ENCODE results near the gene SPIC.

Gene SPIC

GRCh38 chr12:101475751-101476305 is 692 bp downstream of the SPIC start:
- H3K9me3 ChIP-seq (ENCODE audit: control insufficient read depth in 1 of 2, low read length in 2 of 2), result no peaks in the 10 kb centered on the region
- H3K4me3 ChIP-seq (ENCODE audit: low read depth in 1 of 2, low read length in 2 of 2), result no peak overlapping the region
- H3K4me1 ChIP-seq (ENCODE audit: control insufficient read depth in 1 of 2, insufficient read depth in 2 of 2, low read length in 2 of 2), result no peaks in the 10 kb centered on the region
- H3K36me3 ChIP-seq (ENCODE audit: control insufficient read depth in 1 of 2, insufficient read depth in 2 of 2, low read length in 2 of 2), result no peaks in the 10 kb centered on the region
- H3K27ac ChIP-seq (ENCODE audit: low read length), result no peak overlapping the region
- no peaks in the 10 kb centered on the region for H3K27me3 ChIP-seq (ENCODE audit: low read depth, low read length)

GRCh38 chr12:101480849-101481248 is 5.7 kb downstream of the SPIC start:
- H3K4me3 ChIP-seq (ENCODE audit: low read depth in 1 of 2, low read length in 2 of 2), result no peak overlapping the region
- H3K36me3 ChIP-seq (ENCODE audit: control insufficient read depth in 1 of 2, insufficient read depth in 2 of 2, low read length in 2 of 2), result no peaks in the 10 kb centered on the region
- no peaks in the 10 kb centered on the region for H3K4me1 ChIP-seq (ENCODE audit: control insufficient read depth in 1 of 2, insufficient read depth in 2 of 2, low read length in 2 of 2)
- H3K27ac ChIP-seq (ENCODE audit: low read length), result no peak overlapping the region
- H3K27me3 ChIP-seq (ENCODE audit: low read depth, low read length), result no peaks in the 10 kb centered on the region
- no peaks in the 10 kb centered on the region for H3K9me3 ChIP-seq (ENCODE audit: control insufficient read depth in 1 of 2, low read length in 2 of 2)

GRCh38 chr12:101485021-101485420 is 9.9 kb downstream of the SPIC start:
- H3K4me3 ChIP-seq (ENCODE audit: low read depth in 1 of 2, low read length in 2 of 2), result no peak overlapping the region
- H3K27me3 ChIP-seq (ENCODE audit: low read depth, low read length), result no peaks in the 10 kb centered on the region
- no peak overlapping the region for H3K27ac ChIP-seq (ENCODE audit: low read length)
- no peaks in the 10 kb centered on the region for H3K4me1 ChIP-seq (ENCODE audit: control insufficient read depth in 1 of 2, insufficient read depth in 2 of 2, low read length in 2 of 2)
- no peaks in the 10 kb centered on the region for H3K9me3 ChIP-seq (ENCODE audit: control insufficient read depth in 1 of 2, low read length in 2 of 2)
- no peaks in the 10 kb centered on the region for H3K36me3 ChIP-seq (ENCODE audit: control insufficient read depth in 1 of 2, insufficient read depth in 2 of 2, low read length in 2 of 2)

- H3K36me3 ChIP-seq (ENCODE audit: control insufficient read depth in 1 of 2, insufficient read depth in 2 of 2, low read length in 2 of 2), result no peaks in the 10 kb centered on the region
- no peak overlapping the region for H3K27ac ChIP-seq (ENCODE audit: low read length)
- no peak overlapping the region for H3K4me3 ChIP-seq (ENCODE audit: low read depth in 1 of 2, low read length in 2 of 2)
- no peaks in the 10 kb centered on the region for H3K4me1 ChIP-seq (ENCODE audit: control insufficient read depth in 1 of 2, insufficient read depth in 2 of 2, low read length in 2 of 2)
- no peaks in the 10 kb centered on the region for H3K27me3 ChIP-seq (ENCODE audit: low read depth, low read length)
- no peaks in the 10 kb centered on the region for H3K9me3 ChIP-seq (ENCODE audit: control insufficient read depth in 1 of 2, low read length in 2 of 2)
Observed at GRCh38 chr12:101488469-101488868, 13.3 kb downstream of the SPIC start.

GRCh38 chr12:101490286-101490920 is 15.3 kb downstream of the SPIC start:
- Histone ChIP-seq H3K4me3 (ENCODE audit: low read depth in 1 of 2, low read length in 2 of 2) (no peak overlapping the region), H3K9me3 (ENCODE audit: control insufficient read depth in 1 of 2, low read length in 2 of 2) (no peaks in the 10 kb centered on the region), H3K36me3 (ENCODE audit: control insufficient read depth in 1 of 2, insufficient read depth in 2 of 2, low read length in 2 of 2) (no peaks in the 10 kb centered on the region), H3K4me1 (ENCODE audit: control insufficient read depth in 1 of 2, insufficient read depth in 2 of 2, low read length in 2 of 2) (no peaks in the 10 kb centered on the region), H3K27ac (ENCODE audit: low read length) (no peak overlapping the region), H3K27me3 (ENCODE audit: low read depth, low read length) (no peaks in the 10 kb centered on the region)

GRCh38 chr12:101491329-101491728 is 16.2 kb downstream of the SPIC start:
- Histone ChIP-seq H3K27me3 (ENCODE audit: low read depth, low read length) (no peaks in the 10 kb centered on the region), H3K36me3 (ENCODE audit: control insufficient read depth in 1 of 2, insufficient read depth in 2 of 2, low read length in 2 of 2) (no peaks in the 10 kb centered on the region), H3K9me3 (ENCODE audit: control insufficient read depth in 1 of 2, low read length in 2 of 2) (no peaks in the 10 kb centered on the region), H3K27ac (ENCODE audit: low read length) (no peak overlapping the region), H3K4me1 (ENCODE audit: control insufficient read depth in 1 of 2, insufficient read depth in 2 of 2, low read length in 2 of 2) (no peaks in the 10 kb centered on the region), H3K4me3 (ENCODE audit: low read depth in 1 of 2, low read length in 2 of 2) (no peak overlapping the region)

GRCh38 chr12:101493556-101493955 is 18.4 kb downstream of the SPIC start:
- Histone ChIP-seq H3K4me1 (ENCODE audit: control insufficient read depth in 1 of 2, insufficient read depth in 2 of 2, low read length in 2 of 2) (no peaks in the 10 kb centered on the region), H3K27ac (ENCODE audit: low read length) (no peak overlapping the region), H3K36me3 (ENCODE audit: control insufficient read depth in 1 of 2, insufficient read depth in 2 of 2, low read length in 2 of 2) (no peaks in the 10 kb centered on the region), H3K4me3 (ENCODE audit: low read depth in 1 of 2, low read length in 2 of 2) (no peak overlapping the region), H3K27me3 (ENCODE audit: low read depth, low read length) (no peaks in the 10 kb centered on the region), H3K9me3 (ENCODE audit: control insufficient read depth in 1 of 2, low read length in 2 of 2) (no peaks in the 10 kb centered on the region)

- Histone ChIP-seq H3K27ac (ENCODE audit: low read length) (no peak overlapping the region), H3K9me3 (ENCODE audit: control insufficient read depth in 1 of 2, low read length in 2 of 2) (no peaks in the 10 kb centered on the region), H3K4me1 (ENCODE audit: control insufficient read depth in 1 of 2, insufficient read depth in 2 of 2, low read length in 2 of 2) (peaks cover 0 to 4% of the 10 kb centered on the region in 2 donors), H3K36me3 (ENCODE audit: control insufficient read depth in 1 of 2, insufficient read depth in 2 of 2, low read length in 2 of 2) (no peaks in the 10 kb centered on the region), H3K27me3 (ENCODE audit: low read depth, low read length) (no peaks in the 10 kb centered on the region), H3K4me3 (ENCODE audit: low read depth in 1 of 2, low read length in 2 of 2) (no peak overlapping the region)
Observed at GRCh38 chr12:101498252-101498651, 23.1 kb downstream of the SPIC start.

GRCh38 chr12:101501410-101501995 is 26.4 kb downstream of the SPIC start:
- Histone ChIP-seq H3K4me1 (ENCODE audit: control insufficient read depth in 1 of 2, insufficient read depth in 2 of 2, low read length in 2 of 2) (peaks cover 0 to 4% of the 10 kb centered on the region in 2 donors), H3K9me3 (ENCODE audit: control insufficient read depth in 1 of 2, low read length in 2 of 2) (no peaks in the 10 kb centered on the region), H3K27ac (ENCODE audit: low read length) (no peak overlapping the region), H3K27me3 (ENCODE audit: low read depth, low read length) (no peaks in the 10 kb centered on the region), H3K36me3 (ENCODE audit: control insufficient read depth in 1 of 2, insufficient read depth in 2 of 2, low read length in 2 of 2) (no peaks in the 10 kb centered on the region), H3K4me3 (ENCODE audit: low read depth in 1 of 2, low read length in 2 of 2) (no peak overlapping the region)

- no peaks in the 10 kb centered on the region for H3K27me3 ChIP-seq (ENCODE audit: low read depth, low read length)
- H3K36me3 ChIP-seq (ENCODE audit: control insufficient read depth in 1 of 2, insufficient read depth in 2 of 2, low read length in 2 of 2), result no peaks in the 10 kb centered on the region
- H3K9me3 ChIP-seq (ENCODE audit: control insufficient read depth in 1 of 2, low read length in 2 of 2), result no peaks in the 10 kb centered on the region
- H3K4me3 ChIP-seq (ENCODE audit: low read depth in 1 of 2, low read length in 2 of 2), result no peak overlapping the region
- no peaks in the 10 kb centered on the region for H3K4me1 ChIP-seq (ENCODE audit: control insufficient read depth in 1 of 2, insufficient read depth in 2 of 2, low read length in 2 of 2)
- H3K27ac ChIP-seq (ENCODE audit: low read length), result no peak overlapping the region
Observed at GRCh38 chr12:101521136-101521535, 46.0 kb downstream of the SPIC start.

- Histone ChIP-seq H3K4me3 (ENCODE audit: low read depth in 1 of 2, low read length in 2 of 2) (no peak overlapping the region), H3K9me3 (ENCODE audit: control insufficient read depth in 1 of 2, low read length in 2 of 2) (no peaks in the 10 kb centered on the region), H3K36me3 (ENCODE audit: control insufficient read depth in 1 of 2, insufficient read depth in 2 of 2, low read length in 2 of 2) (no peaks in the 10 kb centered on the region), H3K27ac (ENCODE audit: low read length) (no peak overlapping the region), H3K27me3 (ENCODE audit: low read depth, low read length) (no peaks in the 10 kb centered on the region), H3K4me1 (ENCODE audit: control insufficient read depth in 1 of 2, insufficient read depth in 2 of 2, low read length in 2 of 2) (no peaks in the 10 kb centered on the region)
Observed at GRCh38 chr12:101527682-101528081, 52.5 kb downstream of the SPIC start.
